GM11168 (cell line): Measurements from ENCODE around the gene TCP11.
"Not testable (repeated sequence)": the region's sequence is repeated elsewhere in the genome, so short reads cannot be mapped to it uniquely, and the experiment has no call there.

Experiments
- in situ Hi-C: fragments of 300-500 bp; cut with MboI; formaldehyde crosslinking; loops from one replicate; pipeline ENCODE4 v1.12.0; 2022; ENCODE audit warnings: low sequenced_read_pairs; ENCODE audit not compliant: unreplicated experiment

The TCP11 gene

DNA sequence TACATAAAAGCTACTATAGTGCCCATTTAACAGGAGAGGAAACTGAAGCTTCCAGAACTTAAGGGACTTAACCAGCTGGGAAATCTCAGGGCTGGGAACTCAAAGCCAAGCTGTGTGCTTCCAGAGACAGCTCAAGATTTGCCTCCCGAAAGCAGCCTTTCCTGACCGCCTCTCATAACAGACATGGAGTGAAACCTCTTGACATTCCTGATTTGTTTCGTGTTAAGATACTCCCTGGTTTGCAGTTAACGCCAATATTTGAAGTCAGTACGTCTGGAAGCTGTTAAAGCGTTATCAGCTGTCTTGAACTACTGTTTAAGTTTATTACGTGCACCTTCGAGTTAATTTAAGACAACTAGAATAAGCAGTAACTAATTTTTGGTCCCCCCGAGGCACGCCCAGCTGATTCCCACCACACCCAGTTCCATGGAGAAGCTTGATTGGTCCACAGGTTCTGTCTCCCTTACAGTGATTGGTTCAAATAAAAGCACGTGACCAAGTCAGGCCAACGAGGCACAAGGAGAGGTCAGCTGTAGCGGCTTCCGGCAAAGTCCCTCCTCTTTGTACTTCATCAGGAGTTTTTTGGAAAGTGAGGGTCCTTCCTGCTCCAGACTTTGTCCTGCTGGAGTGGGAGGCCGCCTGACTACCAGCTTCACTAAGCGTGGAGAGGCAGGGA, 8.9 kb upstream of the TCP11 start:
- in situ Hi-C loops: loop anchor here (10.0 kb wide), 1 partner anchor 55 kb away; no protein-coding TSS in a partner anchor

DNA sequence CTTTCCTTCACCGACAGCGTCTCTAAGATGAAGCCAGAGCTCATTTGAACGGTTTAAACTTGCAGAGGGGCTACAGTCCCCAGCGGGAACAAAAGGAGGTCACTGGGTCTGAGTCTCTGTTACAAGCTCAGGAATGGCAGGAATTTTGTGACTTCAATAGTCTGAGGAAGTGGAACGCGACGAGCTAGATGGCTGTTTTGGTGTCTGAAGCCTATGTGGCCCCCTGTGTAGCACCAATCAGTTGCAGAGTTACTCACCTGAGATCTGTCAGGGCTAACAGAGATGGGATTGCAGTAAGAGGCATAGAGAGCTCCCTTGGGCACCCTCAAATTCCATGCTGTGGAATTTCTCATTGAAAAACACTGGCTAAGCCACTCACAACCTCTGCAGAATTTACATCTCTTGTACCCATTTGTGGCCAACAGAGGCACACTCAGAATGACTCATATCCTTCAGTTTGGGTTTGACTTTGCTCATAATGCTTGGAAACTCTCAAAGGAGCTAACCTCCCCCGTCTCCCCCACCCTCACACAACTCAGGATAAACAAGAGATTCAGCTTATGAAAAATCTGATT, 7.1 kb upstream of the TCP11 start:
- in situ Hi-C loops: no loop called here

DNA sequence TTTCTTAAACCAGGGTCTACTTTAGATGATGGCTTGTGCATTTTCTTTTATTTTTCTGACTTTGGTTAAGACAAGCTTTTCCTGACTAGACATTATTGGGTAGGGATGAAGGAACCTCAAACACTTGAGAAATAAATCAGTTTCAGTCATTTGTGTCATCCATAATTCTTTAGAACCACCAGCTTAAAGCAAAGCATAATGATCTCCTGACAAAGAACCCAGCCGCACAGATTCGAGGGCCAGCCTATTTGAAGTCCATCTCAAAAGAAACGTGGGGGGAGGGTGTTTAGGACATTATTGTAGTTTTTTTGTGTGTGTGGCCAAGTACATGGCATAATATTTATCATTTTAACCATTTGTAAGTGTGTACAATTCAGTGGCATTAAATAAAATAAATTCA, 6.3 kb upstream of the TCP11 start:
- in situ Hi-C loops: no loop called here

DNA sequence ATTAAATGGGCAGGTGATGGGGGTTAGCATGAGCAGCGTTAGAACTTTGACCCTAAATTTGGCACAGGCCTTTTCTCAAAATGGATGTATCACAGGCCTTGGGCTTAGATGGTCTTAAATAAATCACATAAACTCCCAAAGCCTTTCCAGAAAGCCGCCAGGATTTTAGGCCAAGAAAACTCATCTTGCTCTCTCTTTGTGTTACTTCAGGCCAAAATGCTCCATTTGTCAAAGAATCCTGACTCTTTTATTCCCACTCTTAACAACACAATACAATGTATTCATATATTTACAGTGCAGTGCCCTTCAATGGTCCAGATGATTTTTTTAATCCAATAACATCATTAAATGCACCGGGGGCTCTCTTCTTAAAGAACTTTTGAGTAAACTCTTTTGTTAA, 5.9 kb upstream of the TCP11 start:
- in situ Hi-C loops: no loop called here

DNA sequence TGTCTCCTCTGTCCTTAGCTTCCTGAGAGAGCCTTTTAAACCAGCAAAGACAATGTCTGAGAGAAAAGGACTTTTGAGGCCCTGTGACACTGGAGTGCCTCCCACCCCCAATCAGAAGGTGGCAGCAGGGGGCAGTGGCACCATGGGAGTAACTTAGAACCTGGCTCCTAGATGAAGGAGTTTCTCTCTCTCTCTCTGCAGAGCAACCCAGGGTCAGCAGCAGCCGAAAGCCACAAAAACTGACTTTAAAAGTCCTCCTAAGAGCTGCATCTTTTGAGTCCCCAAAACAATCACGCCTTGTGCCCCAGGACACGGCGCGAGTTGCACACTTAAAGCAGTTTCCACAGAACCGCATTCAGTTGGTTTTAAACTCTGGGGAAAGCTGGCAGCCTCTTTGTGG, 5.3 kb upstream of the TCP11 start:
- in situ Hi-C loops: no loop called here

DNA sequence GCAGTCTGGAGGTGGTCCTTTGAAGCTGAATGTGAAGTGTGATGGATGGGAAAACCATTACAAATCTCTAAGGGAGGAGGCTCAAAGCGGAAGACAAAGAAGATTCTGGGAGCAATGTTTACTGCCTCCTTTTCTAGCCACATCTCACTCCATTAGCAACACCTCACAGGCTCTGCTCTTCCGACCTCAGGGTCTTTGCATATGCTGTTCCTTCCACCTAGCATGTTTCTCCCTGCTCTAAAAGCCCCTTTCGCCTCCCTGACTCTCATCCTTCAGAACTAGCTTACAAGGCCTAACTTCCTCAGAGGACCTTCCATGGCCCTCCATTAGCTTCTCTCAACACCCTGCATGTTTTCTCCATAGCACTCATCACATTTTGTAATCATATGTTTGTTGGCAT, 4.6 kb upstream of the TCP11 start:
- in situ Hi-C loops: no loop called here

DNA sequence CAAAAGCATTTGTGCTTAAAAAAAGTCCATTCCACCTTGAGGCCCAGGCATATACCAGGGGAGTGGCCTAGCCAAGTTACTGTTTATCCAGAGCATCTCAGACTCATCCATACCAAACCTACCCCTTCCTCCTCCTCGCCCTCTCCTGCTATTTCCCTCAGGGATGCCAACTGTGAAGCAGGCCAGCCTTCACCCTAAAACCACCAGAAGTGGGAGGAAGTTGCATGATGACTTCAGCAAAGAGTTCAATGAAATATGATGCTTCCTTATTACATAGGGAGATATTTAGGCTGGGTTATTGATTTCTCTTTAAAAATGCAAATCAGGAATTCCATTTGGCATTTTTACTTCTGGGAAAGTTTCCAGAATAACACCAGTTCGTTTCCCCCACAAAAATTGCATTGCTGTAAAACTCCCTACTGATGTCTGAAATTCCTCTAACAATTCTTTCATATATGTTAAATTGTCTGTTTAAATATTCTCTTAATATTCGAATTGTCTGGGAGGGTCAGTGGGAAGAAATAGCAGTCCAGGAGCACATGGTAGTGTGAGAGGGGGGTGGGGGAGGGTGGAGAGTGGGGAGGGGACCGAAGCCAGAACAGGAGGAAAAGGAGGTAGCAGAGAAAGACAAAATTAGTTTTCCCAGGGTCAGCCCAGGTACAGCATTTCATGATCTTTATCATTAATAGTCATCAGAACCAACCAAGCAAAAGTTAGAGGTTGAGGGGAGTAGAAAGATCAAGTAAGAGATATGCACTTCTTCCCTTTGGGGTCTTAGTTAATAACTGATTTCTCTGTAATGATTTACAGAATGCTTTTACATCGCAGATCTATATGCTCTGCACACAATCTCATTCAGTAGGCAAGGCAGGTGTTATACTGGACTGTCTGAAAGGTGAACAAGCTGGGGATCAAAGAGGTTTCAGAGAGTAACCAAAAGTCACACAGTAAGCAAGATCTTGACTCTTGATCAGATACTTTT, 1.7 kb upstream of the TCP11 start:
- in situ Hi-C loops: loop anchor here (5.0 kb wide), 1 partner anchor 156 kb away; no protein-coding TSS in a partner anchor

DNA sequence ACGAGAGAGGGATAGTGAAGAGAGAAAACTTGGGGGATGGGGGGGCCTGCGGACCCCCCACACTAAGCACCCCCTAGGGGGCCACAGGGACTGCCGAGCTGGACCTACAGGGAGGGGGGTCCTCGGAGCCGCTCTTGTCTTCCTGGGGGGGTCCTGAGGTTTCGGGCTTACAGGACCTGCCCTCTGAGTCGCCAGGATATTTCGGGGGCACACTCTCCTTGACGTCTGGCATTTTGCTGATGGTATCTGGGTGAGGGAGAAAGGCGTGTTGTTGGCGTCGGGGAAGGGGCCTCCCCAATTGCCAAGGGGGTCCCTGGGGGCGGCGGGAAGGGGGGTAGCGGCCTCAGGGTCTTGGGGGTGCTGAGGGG, 516 bp downstream of the TCP11 start:
- in situ Hi-C loops: loop anchor here (5.0 kb wide), 1 partner anchor 153 kb away; no protein-coding TSS in a partner anchor

DNA sequence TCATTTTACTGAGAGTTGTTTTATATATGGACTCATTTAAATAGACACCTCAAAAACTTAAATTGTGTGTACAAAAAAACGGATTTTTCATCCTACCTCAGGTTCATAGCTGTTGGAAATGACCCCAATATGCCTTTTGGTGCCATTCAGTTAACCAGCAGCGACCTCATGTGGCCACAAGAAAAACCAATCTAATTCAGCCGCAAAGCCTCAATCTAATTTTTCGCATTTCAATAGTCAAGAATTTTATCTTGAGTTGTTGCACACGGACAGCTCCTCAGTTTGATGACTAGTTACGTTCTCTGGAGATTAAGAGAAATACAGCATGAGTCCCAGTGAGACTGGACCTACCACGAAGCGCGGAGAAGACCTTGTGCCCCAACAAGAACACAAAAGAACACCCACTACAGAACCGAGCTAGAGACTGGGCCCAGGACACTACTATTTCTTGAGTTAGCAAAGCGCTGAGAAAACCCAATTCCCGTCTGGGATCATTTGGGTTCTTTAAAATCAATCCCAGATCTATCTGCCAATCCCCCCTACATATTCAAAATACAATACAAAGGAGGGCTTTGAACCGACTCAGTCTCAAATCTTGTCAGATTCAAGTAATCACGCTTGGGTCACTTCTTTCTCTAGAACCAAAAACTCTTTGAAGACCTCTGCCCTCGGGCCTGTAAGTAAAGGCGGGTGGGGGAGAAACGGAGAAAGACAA, 1.1 kb downstream of the TCP11 start:
- in situ Hi-C loops: loop anchor here (5.0 kb wide), 1 partner anchor 153 kb away; no protein-coding TSS in a partner anchor

DNA sequence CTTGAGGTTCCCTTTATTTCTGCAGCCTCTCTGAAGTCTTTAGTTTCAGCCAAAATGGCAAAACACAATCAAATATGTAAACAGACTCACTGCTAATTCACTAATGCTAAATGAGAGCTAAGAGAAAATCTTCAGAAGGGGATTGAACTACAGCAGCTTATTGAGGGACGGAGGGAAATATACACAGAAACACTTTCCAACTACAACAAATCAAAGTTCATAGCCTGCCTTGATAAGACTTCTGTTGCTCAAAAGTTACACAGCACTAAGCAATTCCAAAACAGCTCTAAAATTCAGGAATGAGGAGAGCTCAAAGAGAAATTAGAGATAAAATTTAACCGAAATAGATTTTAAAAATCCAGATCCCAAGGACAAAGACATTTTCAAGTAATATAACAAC, 1.7 kb downstream of the TCP11 start:
- in situ Hi-C loops: no loop called here

DNA sequence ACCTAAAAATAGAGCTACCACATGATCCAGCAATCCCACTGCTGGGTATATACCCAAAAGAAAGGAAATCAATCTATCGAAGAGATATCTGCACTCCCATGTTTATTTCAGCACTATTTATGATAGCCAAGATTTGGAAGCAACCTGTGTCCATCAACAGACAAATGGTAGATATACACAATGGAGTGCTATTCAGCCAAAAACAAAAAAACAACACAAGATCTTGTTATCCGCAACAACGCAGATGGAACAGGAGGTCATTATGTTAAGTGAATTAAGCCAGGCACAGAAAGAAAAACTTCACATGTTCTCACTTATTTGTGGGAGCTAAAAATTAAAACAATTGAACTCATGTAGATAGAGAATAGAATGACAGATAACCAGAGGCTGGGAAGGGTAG, 2.9 kb downstream of the TCP11 start:
- in situ Hi-C loops: not testable (repeated sequence)

DNA sequence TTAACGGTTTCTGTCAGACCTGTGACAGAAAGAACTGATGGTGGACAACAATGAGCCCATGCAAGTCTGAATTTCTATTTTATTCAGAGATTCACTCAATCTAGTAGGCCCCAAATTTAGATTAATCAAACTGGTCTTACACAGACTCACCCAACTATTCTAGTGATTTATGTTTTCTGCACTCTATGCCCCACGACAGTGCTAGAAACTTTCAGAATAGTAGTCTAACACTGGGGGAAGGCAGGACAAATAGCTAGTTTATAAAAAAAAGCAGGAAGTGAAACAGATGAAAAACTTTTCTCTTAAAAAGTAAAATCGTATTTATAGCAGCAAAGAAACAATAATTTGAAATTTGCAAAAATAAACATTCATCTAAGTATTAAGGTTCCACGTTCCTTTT, 5.0 kb downstream of the TCP11 start:
- in situ Hi-C loops: no loop called here

DNA sequence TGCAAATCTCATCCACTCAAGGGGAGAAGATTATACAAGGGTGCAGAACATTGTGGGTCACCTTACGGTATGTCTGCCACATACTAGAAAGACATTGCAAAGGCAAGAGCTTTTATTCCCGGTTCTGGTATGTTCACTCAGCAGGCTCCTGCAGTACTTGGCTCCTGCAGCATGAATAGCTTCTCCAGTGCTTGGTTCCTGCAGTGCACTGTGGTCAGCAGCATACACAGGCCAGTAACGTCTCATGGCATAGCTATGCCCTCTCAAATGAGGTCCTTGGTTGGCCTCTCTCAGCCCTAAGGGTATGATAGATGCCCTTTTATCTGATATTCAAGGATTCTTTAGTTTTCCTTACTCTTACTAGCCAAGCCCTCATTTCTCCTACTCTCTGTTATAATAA, 12.6 kb downstream of the TCP11 start:
- in situ Hi-C loops: no loop called here

DNA sequence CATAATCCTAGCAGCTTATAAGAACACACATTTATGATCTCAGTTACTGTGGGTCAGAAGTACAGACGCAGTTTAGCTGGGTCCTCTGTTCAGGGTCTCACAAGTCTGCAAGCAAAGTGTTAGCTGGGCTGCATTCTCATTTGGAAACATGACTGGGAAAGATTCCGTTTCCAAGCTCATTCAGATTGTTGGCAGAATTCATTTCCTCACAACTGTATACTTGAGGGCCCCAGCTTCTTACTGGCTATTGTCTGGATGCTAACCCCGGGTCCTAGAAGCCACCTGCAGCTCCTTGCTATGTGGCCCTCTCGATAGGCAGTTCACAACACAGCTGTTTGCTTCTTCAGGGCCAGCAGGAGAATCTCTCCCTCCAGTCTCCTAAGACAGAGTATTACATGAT, 13.1 kb downstream of the TCP11 start:
- in situ Hi-C loops: no loop called here

DNA sequence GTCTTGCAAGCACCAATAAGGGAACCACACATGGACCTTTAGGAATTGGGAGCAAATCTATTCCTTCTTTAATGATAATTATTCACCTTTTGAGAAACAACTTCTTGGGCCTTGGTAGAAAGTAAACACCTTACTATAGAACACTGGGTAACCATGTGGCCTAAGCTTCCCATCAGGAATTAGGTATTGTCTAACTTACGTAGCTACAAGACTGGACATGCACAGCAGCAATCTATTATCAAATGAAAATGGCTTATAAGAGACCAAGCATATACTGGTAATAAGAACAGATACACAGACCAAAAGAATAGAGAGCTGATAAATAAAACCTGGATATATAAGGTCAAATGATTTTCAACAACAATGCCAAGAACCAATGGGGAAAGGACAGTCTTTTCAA, 16.8 kb downstream of the TCP11 start:
- in situ Hi-C loops: no loop called here

DNA sequence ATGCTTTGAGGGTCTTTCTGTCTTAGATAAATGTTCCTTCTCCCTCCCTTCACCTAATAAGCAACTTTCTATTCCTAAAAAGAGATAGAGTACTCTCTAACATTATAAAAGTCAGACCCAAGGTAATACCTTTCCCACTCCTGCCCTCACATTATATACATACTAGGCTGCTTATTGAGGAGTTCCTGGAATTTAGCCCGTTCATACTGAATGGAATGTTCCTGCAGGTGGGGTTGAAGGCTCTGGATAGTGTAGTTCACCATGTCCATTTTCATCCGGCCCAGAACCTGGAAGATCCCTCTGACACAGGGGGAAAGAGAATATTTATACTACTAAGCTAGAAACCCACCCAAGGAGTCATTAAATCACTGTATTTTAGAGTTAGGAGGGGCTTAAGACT, 20.4 kb downstream of the TCP11 start:
- in situ Hi-C loops: no loop called here

DNA sequence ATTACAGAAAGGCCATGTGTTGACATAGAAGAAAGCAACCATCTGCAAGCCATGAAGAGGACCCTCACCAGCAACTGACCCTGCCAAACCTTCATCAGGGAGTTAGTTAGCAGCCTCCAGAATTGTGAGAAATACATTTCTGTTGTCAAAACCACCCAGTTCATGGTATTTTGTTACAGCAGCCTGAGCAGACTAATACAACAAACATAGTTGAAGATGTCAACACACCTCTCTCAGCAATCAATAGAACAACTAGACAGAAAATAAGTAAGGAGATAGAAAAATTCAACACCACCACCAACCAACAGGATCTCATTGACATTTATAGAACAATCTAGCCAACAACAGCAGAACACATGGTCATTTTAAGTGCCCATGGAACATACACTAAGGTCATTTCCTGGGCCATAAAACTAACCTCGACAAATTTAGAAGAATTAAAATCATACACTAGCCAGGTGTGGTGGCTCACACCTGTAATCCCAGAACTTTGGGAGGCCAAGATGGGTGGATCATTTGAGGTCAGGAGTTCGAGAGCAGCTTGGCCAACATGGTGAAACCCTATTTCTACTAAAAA, 32.7 kb downstream of the TCP11 start:
- in situ Hi-C loops: no loop called here

DNA sequence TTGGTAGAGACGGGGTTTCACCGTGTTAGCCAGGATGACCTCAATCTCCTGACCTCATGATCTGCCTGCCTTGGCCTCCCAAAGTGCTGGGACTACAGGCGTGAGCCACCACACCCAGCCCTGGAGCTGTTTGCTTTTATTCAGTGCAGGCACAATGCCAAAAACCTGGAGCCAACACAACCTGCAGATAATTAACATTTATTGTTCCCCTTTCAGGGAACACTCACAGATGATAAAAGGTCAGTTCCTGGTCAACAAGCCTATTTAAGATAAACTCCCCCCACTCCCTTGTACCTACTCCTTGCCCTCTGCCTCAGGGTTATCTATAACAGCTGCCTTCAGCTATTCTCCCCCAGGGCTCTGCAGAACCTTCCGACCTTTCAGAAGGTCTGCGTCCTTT, 33.4 kb downstream of the TCP11 start:
- in situ Hi-C loops: not testable (repeated sequence)

DNA sequence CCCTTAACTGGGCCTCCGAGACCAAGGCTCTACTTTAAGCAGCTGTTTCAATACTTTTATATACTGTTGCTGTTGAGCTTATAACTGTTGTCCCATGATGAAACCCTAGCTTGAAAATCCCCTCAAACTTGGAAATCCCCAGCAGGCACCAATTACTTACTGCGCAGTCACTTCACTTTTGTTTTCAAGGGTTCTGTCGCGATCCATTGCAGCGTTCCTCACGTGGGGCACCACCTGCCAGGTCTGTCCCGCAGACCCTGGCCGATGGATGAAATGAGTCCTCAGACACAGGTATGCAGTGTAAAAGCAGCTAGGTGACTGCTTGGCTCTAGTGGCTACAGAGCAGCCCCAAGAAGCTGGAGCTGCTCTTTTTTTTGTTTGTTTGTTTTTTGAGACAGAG, 33.9 kb downstream of the TCP11 start:
- in situ Hi-C loops: not testable (repeated sequence)

DNA sequence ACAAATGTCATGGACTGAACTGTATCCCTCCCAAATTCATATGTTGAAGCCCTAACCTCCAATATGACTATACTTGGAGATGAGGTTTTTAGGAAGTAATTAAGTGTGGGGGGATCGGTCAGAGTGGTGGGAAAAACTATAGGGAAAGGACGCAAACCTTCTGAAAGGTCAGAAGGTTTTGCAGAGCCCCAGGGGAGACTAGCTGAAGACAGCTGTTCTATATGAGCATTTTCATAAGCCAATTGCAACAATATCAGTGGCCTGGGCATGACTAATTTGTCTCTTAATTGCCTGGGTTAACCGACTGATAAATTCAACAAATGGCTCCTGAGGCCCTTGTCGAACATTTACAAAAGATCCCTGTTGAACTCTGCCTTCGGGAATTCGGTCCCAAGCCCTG, 35.1 kb downstream of the TCP11 start:
- in situ Hi-C loops: not testable (repeated sequence)
